ENCODE results near the gene TBX4.
"Not testable (repeated sequence)": the region's sequence is repeated elsewhere in the genome, so short reads cannot be mapped to it uniquely, and the experiment has no call there.

The TBX4 gene

GRCh38 chr17:61524319-61524718, 72.1 kb downstream of the TBX4 start:
- Histone ChIP-seq H3K9me3 (ENCODE audit: control insufficient read depth in 1 of 2, low read length in 2 of 2) (no peaks in the 10 kb centered on the region), H3K27ac (ENCODE audit: low read depth, low read length) (no peak overlapping the region), H3K36me3 (ENCODE audit: control insufficient read depth in 1 of 2, insufficient read depth in 2 of 2, low read length in 2 of 2) (no peaks in the 10 kb centered on the region), H3K4me1 (ENCODE audit: control insufficient read depth in 1 of 2, insufficient read depth in 2 of 2, low read length in 2 of 2) (no peaks in the 10 kb centered on the region), H3K4me3 (ENCODE audit: low read depth in 1 of 2, low read length in 2 of 2) (no peak overlapping the region), H3K27me3 (ENCODE audit: control insufficient read depth in 1 of 2, insufficient read depth in 2 of 2, low read length in 2 of 2) (peaks cover 0 to 7% of the 10 kb centered on the region in 2 donors), H3K9ac (ENCODE audit: low read depth in 1 of 2, low read length in 2 of 2) (no peak overlapping the region)

- not testable (repeated sequence) for H3K27me3 ChIP-seq (ENCODE audit: control insufficient read depth in 1 of 2, insufficient read depth in 2 of 2, low read length in 2 of 2); H3K4me1 ChIP-seq (ENCODE audit: control insufficient read depth in 1 of 2, insufficient read depth in 2 of 2, low read length in 2 of 2); H3K4me3 ChIP-seq (ENCODE audit: low read depth in 1 of 2, low read length in 2 of 2); H3K36me3 ChIP-seq (ENCODE audit: control insufficient read depth in 1 of 2, insufficient read depth in 2 of 2, low read length in 2 of 2); H3K9ac ChIP-seq (ENCODE audit: low read depth in 1 of 2, low read length in 2 of 2); H3K9me3 ChIP-seq (ENCODE audit: control insufficient read depth in 1 of 2, low read length in 2 of 2); H3K27ac ChIP-seq (ENCODE audit: low read depth, low read length)
These were observed 75.2 kb downstream of the TBX4 start for GRCh38 chr17:61527441-61527840.

DNA sequence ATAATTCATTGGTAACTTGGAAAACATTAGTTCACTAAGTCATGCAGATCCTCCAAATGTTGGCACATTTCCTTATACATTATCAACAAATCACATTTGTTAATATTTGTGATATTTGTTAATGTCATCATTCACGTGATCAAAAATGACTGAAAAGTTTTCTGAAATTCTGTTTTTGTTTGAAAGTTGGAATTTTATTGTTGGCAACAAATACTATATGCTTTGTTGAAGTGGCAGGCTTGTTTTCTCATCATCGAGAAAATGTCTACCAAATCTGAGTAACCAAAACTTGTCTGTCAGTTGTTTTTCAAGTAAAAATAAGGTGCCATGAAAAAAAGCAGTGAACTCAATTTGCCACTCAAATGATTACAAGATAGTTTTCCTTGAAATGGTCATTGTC, 75.9 kb downstream of the TBX4 start:
- no peak overlapping the region for H3K4me3 ChIP-seq (ENCODE audit: low read depth in 1 of 2, low read length in 2 of 2)
- no peaks in the 10 kb centered on the region for H3K4me1 ChIP-seq (ENCODE audit: control insufficient read depth in 1 of 2, insufficient read depth in 2 of 2, low read length in 2 of 2)
- no peak overlapping the region for H3K9ac ChIP-seq (ENCODE audit: low read depth in 1 of 2, low read length in 2 of 2)
- H3K27me3 ChIP-seq (ENCODE audit: control insufficient read depth in 1 of 2, insufficient read depth in 2 of 2, low read length in 2 of 2), result peaks cover 0 to 7% of the 10 kb centered on the region in 2 donors
- no peaks in the 10 kb centered on the region for H3K36me3 ChIP-seq (ENCODE audit: control insufficient read depth in 1 of 2, insufficient read depth in 2 of 2, low read length in 2 of 2)
- H3K27ac ChIP-seq (ENCODE audit: low read depth, low read length), result no peak overlapping the region
- H3K9me3 ChIP-seq (ENCODE audit: control insufficient read depth in 1 of 2, low read length in 2 of 2), result no peaks in the 10 kb centered on the region

DNA sequence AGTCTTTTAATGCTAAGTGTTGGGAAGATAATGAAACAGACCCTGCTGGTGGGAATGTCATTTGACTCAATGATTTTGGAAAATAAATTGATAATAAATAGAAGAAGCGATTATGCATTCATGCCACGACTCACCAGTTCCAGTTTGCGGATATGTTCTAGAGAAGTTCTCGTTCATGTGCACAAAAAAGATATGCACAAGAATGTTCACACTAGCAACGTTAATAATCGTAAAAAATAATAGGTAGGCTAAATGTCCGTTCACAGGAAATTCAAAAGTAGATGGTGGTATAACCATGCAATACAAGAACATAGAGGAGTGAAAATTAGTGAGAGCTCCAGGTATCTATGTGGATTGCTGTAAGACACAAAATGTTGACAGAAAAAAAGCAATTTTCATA, 79.0 kb downstream of the TBX4 start:
- Histone ChIP-seq H3K36me3 (ENCODE audit: control insufficient read depth in 1 of 2, insufficient read depth in 2 of 2, low read length in 2 of 2) (no peaks in the 10 kb centered on the region), H3K9me3 (ENCODE audit: control insufficient read depth in 1 of 2, low read length in 2 of 2) (no peaks in the 10 kb centered on the region), H3K4me3 (ENCODE audit: low read depth in 1 of 2, low read length in 2 of 2) (no peak overlapping the region), H3K27ac (ENCODE audit: low read depth, low read length) (no peak overlapping the region), H3K4me1 (ENCODE audit: control insufficient read depth in 1 of 2, insufficient read depth in 2 of 2, low read length in 2 of 2) (no peaks in the 10 kb centered on the region), H3K27me3 (ENCODE audit: control insufficient read depth in 1 of 2, insufficient read depth in 2 of 2, low read length in 2 of 2) (no peaks in the 10 kb centered on the region), H3K9ac (ENCODE audit: low read depth in 1 of 2, low read length in 2 of 2) (no peak overlapping the region)

DNA sequence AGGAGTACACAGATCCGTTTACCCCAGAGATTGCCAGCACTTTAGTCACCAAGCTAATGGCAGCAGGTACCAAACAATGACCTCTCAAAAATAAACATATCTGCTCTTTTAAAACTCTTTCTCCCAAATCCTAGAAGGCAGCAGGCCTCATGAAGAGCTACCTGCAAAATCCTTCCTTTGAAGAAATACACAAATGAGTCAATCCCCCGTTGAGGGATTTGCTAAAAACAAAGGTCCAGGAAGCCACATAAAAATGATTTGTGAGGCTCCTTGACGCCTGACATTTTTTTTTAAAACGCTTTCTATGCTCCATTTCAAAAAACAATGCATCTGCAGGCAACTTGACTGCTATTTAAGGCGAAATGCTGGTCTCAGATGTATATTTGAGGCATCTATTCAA, 80.6 kb downstream of the TBX4 start:
- Histone ChIP-seq H3K27ac (ENCODE audit: low read depth, low read length) (no peak overlapping the region), H3K27me3 (ENCODE audit: control insufficient read depth in 1 of 2, insufficient read depth in 2 of 2, low read length in 2 of 2) (no peaks in the 10 kb centered on the region), H3K9ac (ENCODE audit: low read depth in 1 of 2, low read length in 2 of 2) (no peak overlapping the region), H3K36me3 (ENCODE audit: control insufficient read depth in 1 of 2, insufficient read depth in 2 of 2, low read length in 2 of 2) (no peaks in the 10 kb centered on the region), H3K9me3 (ENCODE audit: control insufficient read depth in 1 of 2, low read length in 2 of 2) (no peaks in the 10 kb centered on the region), H3K4me1 (ENCODE audit: control insufficient read depth in 1 of 2, insufficient read depth in 2 of 2, low read length in 2 of 2) (no peaks in the 10 kb centered on the region), H3K4me3 (ENCODE audit: low read depth in 1 of 2, low read length in 2 of 2) (no peak overlapping the region)

DNA sequence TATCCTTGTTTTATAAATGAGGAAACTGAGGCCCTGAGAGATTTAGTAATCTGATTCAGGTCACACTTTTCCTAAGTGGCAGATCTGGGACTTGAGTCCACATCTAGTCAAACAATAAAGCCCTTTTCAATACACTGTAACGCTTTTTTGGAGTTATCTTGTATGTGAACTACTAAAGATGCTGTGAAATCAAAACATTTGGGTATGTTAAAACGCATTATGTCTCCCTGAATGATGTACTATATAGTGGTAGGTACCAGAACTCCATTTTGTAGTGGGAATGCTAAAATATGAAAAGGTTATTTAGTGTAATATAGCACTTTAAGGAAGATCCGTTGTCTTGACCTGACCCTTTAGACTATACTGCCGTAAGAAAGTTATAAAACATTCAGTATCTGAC, 81.6 kb downstream of the TBX4 start:
- Histone ChIP-seq H3K27ac (ENCODE audit: low read depth, low read length) (no peak overlapping the region), H3K9me3 (ENCODE audit: control insufficient read depth in 1 of 2, low read length in 2 of 2) (no peaks in the 10 kb centered on the region), H3K4me3 (ENCODE audit: low read depth in 1 of 2, low read length in 2 of 2) (no peak overlapping the region), H3K36me3 (ENCODE audit: control insufficient read depth in 1 of 2, insufficient read depth in 2 of 2, low read length in 2 of 2) (no peaks in the 10 kb centered on the region), H3K4me1 (ENCODE audit: control insufficient read depth in 1 of 2, insufficient read depth in 2 of 2, low read length in 2 of 2) (no peaks in the 10 kb centered on the region), H3K9ac (ENCODE audit: low read depth in 1 of 2, low read length in 2 of 2) (no peak overlapping the region), H3K27me3 (ENCODE audit: control insufficient read depth in 1 of 2, insufficient read depth in 2 of 2, low read length in 2 of 2) (no peaks in the 10 kb centered on the region)

GRCh38 chr17:61534414-61534813, 82.2 kb downstream of the TBX4 start:
- no peak overlapping the region for H3K4me3 ChIP-seq (ENCODE audit: low read depth in 1 of 2, low read length in 2 of 2)
- H3K27me3 ChIP-seq (ENCODE audit: control insufficient read depth in 1 of 2, insufficient read depth in 2 of 2, low read length in 2 of 2), result no peaks in the 10 kb centered on the region
- no peaks in the 10 kb centered on the region for H3K36me3 ChIP-seq (ENCODE audit: control insufficient read depth in 1 of 2, insufficient read depth in 2 of 2, low read length in 2 of 2)
- no peak overlapping the region for H3K9ac ChIP-seq (ENCODE audit: low read depth in 1 of 2, low read length in 2 of 2)
- no peak overlapping the region for H3K27ac ChIP-seq (ENCODE audit: low read depth, low read length)
- no peaks in the 10 kb centered on the region for H3K9me3 ChIP-seq (ENCODE audit: control insufficient read depth in 1 of 2, low read length in 2 of 2)
- H3K4me1 ChIP-seq (ENCODE audit: control insufficient read depth in 1 of 2, insufficient read depth in 2 of 2, low read length in 2 of 2), result no peaks in the 10 kb centered on the region
